ENCODE data around the gene BRINP3.

DNA sequence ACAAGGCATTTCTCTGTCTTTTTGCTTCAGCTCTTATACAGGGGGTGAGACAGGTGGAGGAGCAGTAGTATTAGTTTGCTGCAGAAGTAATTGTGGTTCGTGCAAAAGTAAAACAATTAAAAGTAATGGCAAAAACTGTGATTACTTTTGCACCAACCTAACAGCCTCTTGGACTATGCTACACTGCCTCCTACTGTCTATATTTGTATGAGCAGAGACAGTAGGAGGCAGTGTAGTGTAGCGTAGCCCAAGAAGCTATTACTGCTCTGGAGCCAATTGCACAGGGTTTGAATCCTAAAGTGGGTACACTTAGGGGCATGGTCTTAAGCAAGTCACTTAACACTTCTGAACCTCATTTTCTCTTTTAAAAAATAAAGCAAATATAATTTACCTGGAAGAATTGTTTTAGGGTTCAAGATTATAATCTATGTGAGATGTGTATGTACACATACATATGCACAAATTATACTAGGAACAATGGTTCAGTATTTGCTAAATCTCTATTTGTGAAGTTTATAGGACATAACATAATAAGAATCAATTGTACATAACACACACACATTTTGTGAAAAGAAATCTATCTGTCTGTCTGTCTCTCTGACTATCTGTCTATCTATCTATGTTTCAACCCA is 103.8 kb downstream of the BRINP3 start:
- TF ChIP-seq BRCA1 (CRISPR knock-in tag; IDR thresholded peaks at IDR 0.05) (no peak), TBP (CRISPR knock-in tag; IDR thresholded peaks at IDR 0.05) (no peak), JUND (CRISPR knock-in tag; IDR thresholded peaks at IDR 0.05) (no peak), ZEB1 (IDR thresholded peaks at IDR 0.05; ENCODE audit: insufficient replicate concordance, low read depth) (no peak), POLR2A (IDR thresholded peaks at IDR 0.05; ENCODE audit: insufficient read depth in 1 of 2, low read depth in 2 of 2, low read length in 2 of 2) (no peak), ZNF841 (CRISPR knock-in tag; IDR thresholded peaks at IDR 0.05; ENCODE audit: borderline replicate concordance) (no peak), BHLHE40 (IDR thresholded peaks at IDR 0.05; ENCODE audit: low read length) (no peak), ZNF558 (CRISPR knock-in tag; IDR thresholded peaks at IDR 0.05; ENCODE audit: borderline replicate concordance) (no peak), ZNF143 (CRISPR knock-in tag; IDR thresholded peaks at IDR 0.05) (no peak), RFX5 (IDR thresholded peaks at IDR 0.05; ENCODE audit: low read depth, low read length) (no peak), ZNF441 (CRISPR knock-in tag; IDR thresholded peaks at IDR 0.05; ENCODE audit: borderline replicate concordance) (no peak)
- TF ChIP-seq, protein P1, sequence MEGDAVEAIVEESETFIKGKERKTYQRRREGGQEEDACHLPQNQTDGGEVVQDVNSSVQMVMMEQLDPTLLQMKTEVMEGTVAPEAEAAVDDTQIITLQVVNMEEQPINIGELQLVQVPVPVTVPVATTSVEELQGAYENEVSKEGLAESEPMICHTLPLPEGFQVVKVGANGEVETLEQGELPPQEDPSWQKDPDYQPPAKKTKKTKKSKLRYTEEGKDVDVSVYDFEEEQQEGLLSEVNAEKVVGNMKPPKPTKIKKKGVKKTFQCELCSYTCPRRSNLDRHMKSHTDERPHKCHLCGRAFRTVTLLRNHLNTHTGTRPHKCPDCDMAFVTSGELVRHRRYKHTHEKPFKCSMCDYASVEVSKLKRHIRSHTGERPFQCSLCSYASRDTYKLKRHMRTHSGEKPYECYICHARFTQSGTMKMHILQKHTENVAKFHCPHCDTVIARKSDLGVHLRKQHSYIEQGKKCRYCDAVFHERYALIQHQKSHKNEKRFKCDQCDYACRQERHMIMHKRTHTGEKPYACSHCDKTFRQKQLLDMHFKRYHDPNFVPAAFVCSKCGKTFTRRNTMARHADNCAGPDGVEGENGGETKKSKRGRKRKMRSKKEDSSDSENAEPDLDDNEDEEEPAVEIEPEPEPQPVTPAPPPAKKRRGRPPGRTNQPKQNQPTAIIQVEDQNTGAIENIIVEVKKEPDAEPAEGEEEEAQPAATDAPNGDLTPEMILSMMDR (CRISPR knock-in tag; IDR thresholded peaks at IDR 0.05) = peak; percentile 69
- TF ChIP-seq, protein P2, sequence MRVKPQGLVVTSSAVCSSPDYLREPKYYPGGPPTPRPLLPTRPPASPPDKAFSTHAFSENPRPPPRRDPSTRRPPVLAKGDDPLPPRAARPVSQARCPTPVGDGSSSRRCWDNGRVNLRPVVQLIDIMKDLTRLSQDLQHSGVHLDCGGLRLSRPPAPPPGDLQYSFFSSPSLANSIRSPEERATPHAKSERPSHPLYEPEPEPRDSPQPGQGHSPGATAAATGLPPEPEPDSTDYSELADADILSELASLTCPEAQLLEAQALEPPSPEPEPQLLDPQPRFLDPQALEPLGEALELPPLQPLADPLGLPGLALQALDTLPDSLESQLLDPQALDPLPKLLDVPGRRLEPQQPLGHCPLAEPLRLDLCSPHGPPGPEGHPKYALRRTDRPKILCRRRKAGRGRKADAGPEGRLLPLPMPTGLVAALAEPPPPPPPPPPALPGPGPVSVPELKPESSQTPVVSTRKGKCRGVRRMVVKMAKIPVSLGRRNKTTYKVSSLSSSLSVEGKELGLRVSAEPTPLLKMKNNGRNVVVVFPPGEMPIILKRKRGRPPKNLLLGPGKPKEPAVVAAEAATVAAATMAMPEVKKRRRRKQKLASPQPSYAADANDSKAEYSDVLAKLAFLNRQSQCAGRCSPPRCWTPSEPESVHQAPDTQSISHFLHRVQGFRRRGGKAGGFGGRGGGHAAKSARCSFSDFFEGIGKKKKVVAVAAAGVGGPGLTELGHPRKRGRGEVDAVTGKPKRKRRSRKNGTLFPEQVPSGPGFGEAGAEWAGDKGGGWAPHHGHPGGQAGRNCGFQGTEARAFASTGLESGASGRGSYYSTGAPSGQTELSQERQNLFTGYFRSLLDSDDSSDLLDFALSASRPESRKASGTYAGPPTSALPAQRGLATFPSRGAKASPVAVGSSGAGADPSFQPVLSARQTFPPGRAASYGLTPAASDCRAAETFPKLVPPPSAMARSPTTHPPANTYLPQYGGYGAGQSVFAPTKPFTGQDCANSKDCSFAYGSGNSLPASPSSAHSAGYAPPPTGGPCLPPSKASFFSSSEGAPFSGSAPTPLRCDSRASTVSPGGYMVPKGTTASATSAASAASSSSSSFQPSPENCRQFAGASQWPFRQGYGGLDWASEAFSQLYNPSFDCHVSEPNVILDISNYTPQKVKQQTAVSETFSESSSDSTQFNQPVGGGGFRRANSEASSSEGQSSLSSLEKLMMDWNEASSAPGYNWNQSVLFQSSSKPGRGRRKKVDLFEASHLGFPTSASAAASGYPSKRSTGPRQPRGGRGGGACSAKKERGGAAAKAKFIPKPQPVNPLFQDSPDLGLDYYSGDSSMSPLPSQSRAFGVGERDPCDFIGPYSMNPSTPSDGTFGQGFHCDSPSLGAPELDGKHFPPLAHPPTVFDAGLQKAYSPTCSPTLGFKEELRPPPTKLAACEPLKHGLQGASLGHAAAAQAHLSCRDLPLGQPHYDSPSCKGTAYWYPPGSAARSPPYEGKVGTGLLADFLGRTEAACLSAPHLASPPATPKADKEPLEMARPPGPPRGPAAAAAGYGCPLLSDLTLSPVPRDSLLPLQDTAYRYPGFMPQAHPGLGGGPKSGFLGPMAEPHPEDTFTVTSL (CRISPR knock-in tag; IDR thresholded peaks at IDR 0.05; ENCODE audit: borderline replicate concordance) = no peak
